SKM-1 (cell line): ENCODE data around the gene STIM1.
"Not testable (repeated sequence)": the region's sequence is repeated elsewhere in the genome, so short reads cannot be mapped to it uniquely, and the experiment has no call there.

Experiments used
- DNase-seq: peaks from one replicate; lab custom pipeline; 2025; ENCODE audit not compliant: unreplicated experiment; lab: John Stamatoyannopoulos, UW

STIM1 gene

DNA sequence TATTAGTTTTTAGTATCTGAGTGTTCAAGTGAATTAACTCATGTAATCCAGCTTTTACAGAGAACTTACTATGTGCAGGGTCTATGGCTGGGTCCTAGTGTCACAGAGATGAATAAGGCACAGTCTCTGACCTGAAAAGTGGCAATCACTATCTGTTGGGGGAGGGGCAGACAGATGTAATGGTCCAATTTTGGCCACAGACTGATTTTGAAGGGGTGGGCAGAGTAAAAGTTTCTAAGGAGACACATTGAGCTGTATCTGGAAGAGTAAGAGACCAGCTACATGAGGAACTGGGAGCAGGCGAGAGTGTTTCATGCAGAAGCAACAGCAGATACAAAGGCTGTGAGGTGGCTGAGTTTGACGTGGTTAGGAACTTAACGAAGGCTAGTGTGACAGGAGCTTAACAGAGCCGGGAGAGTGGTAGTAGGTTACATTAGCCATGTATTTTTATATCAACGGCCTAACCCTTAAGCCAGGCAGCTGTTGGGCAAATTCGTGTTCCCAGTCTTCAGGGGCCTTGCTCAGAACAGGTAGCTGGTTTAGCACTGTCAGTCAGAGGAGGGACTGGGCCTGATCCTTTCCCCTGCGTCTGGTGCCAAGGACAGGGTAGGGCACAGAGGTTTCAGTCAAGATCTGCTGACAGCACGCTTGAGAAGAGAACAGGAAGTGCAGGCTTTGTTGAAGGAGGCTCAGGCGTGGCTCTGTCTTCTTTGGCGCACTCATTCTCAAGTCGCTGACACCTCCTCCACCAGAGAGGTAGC, 1.4 kb upstream of the STIM1 start:
- no peak for DNase-seq

DNA sequence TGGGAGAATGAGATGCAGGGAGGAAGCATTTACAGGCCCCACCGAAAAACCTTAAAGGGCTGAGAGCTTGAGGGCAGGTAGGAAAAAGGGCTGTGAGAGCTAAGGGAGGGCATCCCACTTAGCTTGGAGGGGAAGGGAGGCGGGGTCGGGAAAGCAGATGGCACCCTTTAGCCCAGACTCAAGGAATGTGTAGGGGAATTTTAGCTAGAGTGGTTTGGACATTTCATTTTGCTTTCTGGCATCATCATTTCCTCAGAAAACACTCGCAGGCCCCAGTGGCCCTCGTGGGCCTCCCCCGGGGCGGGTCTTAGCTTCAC, 846 bp upstream of the STIM1 start:
- DNase-seq, result no peak

DNA sequence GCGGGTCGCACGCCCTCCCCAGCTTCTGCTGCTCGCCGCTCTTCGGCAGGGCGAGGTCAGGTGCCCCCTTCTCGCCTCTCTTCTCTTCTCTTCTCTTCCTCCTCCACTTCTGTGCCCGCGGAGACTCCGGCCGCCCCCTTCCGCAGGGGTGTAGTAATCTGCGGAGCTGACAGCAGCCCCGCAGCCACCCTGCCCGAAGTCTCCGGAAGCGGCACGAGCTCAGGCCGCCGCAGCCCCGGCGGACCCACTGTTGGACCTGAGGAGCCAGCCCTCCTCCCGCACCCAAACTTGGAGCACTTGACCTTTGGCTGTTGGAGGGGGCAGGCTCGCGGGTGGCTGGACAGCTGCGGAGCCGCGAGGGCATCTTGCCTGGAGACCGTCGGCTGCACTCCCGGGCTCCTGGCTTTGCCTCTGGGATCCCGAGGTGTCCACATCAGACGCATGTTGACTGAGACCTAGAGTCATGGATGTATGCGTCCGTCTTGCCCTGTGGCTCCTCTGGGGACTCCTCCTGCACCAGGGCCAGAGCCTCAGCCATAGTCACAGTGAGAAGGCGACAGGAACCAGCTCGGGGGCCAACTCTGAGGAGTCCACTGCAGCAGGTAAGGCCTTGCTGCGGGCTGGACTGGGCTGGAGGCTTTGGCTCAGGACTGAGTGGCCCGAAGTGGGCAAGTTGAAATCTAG, 486 bp downstream of the STIM1 start:
- no peak for DNase-seq

GRCh38 chr11:3856856-3857553, 1.5 kb downstream of the STIM1 start:
- no peak for DNase-seq

- DNase-seq, result no peak
Observed at GRCh38 chr11:3857628-3858027, 2.2 kb downstream of the STIM1 start.

- no peak for DNase-seq
Observed at GRCh38 chr11:3859373-3859881, 4.0 kb downstream of the STIM1 start.

- DNase-seq, result no peak
Observed at GRCh38 chr11:3860375-3860774, 4.9 kb downstream of the STIM1 start.

DNA sequence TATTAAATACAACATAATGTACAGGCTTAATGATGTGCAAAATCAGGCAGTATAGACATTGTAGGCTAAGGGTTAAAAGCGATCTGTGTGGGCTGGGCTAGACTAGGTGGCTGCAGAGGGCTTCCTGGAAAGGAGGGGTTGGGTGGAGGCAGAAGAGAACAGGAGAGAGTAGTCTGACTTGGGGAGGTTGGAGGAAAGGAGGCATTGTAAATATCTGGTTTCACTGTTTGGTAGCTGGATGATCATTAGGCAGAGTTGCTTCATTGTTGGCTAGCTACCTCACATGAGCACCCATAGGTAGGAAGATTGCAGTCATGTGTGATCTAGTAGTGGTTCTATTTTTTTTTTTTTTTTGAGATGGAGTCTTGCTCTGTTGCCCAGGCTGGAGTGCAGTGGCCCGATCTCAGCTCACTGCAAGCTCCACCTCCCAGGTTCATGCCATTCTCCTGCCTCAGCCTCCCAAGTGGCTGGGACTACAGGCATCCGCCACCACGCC, 5.5 kb downstream of the STIM1 start:
- not testable (repeated sequence) for DNase-seq

GRCh38 chr11:3861683-3862082, 6.2 kb downstream of the STIM1 start:
- peak; percentile 52 for DNase-seq

GRCh38 chr11:3865388-3866193, 10.1 kb downstream of the STIM1 start:
- DNase-seq, result no peak

GRCh38 chr11:3866206-3866605, 10.7 kb downstream of the STIM1 start:
- DNase-seq, result peak; percentile 26

GRCh38 chr11:3866836-3867208, 11.4 kb downstream of the STIM1 start:
- no peak for DNase-seq

GRCh38 chr11:3867209-3868091, 12.0 kb downstream of the STIM1 start:
- DNase-seq, result no peak

DNA sequence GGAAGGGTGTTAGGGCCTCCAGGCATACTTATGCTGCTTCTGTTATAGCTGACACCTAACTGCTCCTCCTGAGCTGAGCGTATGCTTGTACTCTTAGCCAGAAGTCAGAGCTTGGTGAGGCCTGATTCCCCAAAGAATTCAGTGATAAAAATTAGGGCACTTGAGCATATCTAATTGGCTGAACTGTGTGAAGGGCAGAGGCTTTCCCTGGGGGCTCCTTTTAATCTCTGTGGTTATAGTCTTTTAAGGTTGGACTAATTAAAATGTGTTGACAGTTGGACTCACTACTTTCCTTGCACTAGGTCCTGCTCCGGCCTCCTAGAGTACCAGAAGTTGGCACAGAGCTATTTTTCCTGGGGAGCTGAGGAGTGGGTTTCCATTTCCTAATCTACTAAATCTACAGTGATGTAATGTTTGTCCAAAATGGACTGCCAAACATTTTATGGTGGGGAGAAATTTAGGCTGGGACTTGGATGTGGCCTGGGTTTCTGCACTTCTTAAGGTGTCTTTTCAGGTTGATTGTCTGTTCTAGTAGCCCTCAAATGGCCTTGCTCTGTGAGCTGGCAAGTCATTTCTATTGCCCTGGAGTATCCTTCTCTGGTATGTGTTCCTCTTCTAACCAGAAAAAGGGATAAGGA, 18.4 kb downstream of the STIM1 start:
- no peak for DNase-seq

DNA sequence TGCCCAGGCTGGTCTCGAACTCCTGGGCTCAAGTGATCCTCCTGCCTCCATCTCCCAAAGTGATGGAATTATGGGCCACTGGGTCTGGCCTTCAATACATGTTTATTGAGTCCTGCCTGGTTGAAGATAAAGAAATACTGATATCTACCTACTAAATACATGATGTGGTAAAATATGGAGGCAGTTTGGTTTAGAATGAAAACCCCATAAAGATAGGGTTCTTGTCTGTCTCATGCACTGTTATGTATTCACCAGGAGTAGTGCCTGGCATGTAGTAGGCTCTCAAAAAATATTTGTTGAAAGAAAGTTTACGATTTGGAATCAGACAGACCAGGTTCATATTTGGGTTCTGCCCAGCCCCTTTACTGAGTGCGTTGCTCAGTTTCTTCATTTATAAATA, 21.1 kb downstream of the STIM1 start:
- no peak for DNase-seq

GRCh38 chr11:3877364-3878257, 22.1 kb downstream of the STIM1 start:
- no peak for DNase-seq

GRCh38 chr11:3878258-3878584, 22.8 kb downstream of the STIM1 start:
- DNase-seq, result no peak

DNA sequence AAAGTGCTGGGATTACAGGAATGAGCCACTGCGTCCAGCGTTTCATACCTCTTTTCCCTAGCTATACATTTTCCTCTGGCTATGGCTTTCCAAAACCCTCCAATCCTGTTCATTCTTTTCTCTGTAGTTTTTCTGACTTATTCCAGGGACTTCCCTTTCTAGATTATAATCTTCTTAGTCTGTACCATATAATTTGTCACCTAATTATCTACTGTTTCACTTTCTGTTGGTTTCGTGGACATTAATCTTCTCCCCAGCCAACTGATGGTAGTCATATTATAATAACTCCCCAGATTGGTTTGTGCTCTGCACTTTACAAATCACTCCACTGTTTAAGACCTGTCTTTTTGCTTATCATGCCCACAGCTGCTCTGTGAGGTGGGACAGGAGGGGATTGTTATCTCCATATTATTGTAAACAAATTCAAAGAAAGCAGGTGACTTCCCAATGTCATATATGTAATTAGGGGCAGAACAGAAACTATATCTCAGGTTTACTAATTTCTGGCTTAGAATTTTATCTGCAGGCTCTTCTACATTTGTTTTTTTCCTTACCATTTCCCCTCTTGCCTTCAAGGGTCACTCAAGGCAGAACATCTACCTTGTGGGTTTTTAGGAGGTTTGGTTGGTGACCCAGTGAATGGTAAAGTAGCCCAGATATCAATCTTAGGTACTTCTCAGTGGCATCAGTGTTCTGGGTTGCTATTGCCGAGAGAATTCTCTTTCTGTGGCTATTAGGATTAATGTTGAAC, 23.9 kb downstream of the STIM1 start:
- DNase-seq, result no peak
